Measurements from ENCODE around the gene SLC66A2. TPM values are rescaled to one million over a fixed set of nuclear protein-coding genes. Genes with fewer than 3 reads are reported as not detected.

The SLC66A2 gene
- total RNA-seq, 1 donor from 2014 or later, result 25.4 TPM

DNA sequence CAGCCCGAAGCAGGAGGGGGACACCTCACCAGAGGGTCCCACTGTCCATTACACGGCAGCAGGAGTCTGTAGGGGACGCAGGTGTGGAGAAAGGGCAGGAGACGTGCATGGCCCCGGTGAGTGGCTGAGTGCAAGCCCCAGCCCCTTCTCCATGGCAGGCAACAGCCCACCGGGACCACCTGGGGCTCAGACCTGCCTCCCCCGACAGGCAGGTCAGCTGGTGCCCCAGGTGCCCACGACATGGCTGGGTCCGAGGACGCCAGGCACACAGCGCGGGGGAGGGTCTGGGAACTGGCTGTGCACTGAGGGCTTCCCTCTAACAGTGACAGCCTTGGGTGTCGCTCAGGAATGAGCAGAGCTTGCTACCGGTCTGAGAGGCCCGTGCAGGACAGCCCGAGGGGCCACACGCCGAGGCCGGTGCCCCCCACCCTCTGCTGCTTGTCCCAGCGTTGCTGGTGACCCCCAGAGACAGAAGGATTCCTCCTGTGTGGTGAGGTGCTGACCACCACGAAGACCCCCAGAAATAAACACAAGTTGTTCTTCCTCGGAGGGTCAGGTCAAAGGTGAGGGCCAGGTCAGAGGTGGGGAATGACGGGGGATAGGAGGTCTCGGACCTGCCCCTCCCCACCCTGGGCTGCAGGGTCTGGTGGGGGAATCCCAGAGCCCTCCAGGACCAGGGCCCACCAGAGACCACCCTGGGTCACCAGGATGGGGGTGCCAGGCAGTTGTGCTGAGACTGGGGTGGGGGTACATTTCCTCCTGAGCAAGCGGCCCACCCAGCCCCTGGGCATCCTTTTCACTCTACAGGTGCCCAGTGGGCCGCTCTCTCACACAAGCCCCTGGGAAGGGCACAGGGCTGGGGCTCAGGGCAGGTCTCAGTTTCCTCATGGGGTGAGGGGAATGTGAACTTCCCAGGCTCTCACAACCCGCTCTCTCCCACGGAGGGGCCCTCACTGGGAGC is 50.6 kb downstream of the SLC66A2 start:
- DNase-seq (no peak), ATAC-seq (ENCODE audit: poor library complexity) (no peak)
- intact Hi-C loops (cut with DNase I), result no loop called here

DNA sequence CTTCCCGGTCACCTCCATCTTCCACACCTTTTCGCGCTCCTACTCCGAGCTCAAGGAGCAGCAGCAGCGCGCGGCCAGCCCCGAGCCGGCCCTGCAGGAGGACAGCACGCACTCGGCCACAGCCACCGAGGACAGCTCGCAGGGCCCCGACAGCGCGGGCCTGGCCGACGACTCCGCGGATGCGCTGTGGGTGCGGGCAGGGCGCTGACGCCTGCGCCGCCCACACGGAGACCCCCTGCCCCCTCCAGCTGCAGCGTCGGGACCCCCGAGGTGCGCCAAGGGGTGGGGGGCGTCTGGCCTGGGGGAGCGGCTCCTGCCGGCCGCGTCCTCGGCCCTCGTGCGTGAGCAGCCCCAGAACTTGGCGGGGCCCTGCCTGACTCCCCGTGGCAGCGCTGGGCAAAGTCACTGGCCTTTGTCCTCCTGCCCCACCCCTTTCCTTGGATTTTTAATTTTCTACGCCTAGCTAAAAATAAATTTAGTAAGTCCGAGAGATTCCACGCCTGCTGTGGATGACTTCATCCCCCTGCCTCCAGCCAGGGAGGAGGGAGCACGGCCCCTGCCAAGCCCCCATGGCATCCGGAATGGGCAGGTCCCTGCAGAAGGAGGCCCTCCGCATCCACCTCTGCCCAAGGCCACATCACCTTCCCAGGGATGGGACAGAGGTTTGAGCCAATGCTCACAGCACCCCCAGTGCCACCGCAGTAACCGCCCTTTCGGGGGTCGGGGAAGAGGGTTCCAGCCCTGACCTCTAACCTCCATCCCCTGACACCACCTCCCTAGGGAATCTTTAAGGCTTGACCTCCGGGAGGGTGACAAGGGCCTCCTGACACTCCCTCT is 51.6 kb downstream of the SLC66A2 start:
- peak; percentile 11 for ATAC-seq (ENCODE audit: poor library complexity)
- no peak for DNase-seq
- intact Hi-C loops (cut with DNase I), result no loop called here

DNA sequence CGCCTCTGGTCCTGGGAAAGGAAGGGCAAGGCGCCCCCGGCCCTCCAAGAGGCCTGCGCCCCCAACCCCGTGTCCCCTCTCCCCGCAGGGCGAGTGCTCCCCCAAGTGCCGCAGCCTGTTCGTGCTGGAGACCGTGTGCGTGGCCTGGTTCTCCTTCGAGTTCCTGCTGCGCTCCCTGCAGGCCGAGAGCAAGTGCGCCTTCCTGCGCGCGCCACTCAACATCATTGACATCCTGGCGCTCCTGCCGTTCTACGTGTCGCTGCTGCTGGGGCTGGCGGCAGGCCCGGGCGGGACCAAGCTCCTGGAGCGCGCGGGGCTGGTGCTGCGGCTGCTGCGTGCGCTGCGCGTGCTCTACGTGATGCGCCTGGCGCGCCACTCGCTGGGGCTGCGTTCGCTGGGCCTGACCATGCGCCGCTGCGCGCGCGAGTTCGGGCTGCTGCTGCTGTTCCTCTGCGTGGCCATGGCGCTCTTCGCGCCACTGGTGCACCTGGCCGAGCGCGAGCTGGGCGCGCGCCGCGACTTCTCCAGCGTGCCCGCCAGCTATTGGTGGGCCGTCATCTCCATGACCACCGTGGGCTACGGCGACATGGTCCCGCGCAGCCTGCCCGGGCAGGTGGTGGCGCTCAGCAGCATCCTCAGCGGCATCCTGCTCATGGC is 52.4 kb downstream of the SLC66A2 start:
- DNase-seq, result no peak
- peak; percentile 12 for ATAC-seq (ENCODE audit: poor library complexity)
- intact Hi-C loops (cut with DNase I), result no loop called here

DNA sequence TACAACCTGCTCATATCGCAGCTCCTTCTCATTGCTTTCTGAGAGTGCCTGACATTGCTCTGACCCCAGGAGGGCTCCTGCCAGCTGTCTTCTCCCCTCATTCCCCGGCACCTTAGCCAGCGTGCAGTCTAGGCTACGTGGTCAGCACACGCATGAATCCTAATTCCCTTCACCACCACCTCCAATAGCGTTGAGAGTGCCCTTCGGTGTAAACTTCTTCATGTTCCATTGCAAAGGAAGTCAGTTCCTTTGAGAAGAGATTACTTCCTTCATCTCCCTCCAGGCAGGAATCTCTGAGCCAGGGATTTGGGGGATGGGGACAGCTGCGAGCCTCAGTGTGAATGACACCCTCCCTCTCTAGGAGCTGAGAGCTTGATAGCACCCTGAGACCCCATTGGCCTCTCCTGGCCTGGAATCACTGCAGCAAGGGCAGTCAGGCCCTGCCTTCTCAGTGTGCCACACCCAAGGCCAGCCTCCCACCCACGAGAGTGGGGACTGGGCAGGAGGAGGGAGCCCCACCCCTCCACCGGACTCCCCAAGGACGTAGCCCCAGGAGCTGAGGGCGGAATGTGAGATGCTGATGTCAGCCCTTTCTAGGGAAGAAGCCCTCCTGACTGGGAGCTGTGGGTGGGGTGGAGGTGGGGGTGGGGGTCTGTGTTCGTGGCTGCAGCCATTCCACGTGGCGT is 53.4 kb downstream of the SLC66A2 start:
- DNase-seq (no peak), ATAC-seq (ENCODE audit: poor library complexity) (no peak)
- intact Hi-C loops (cut with DNase I), result no loop called here

DNA sequence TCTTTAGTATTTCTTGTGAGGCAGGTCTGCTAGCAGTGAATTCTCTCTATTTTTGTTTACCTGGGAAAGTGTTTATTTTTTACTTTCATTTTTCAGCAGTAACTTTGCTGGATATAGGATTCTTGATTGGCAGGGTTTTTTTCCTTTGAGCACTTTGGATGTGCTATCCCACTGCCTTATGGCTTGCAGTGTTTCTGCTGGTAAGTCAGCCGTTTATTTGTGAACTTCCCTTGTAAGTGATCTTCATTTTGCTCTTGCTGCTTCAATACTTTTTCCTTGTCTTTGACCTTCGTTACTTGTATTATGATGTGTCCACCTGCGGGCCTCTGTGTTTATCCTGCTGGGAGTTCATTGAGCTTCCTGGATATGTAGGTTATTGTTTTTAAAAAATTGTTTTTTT is 54.7 kb downstream of the SLC66A2 start:
- ATAC-seq (ENCODE audit: poor library complexity) (no peak), DNase-seq (no peak)
- intact Hi-C loops (cut with DNase I), result no loop called here

DNA sequence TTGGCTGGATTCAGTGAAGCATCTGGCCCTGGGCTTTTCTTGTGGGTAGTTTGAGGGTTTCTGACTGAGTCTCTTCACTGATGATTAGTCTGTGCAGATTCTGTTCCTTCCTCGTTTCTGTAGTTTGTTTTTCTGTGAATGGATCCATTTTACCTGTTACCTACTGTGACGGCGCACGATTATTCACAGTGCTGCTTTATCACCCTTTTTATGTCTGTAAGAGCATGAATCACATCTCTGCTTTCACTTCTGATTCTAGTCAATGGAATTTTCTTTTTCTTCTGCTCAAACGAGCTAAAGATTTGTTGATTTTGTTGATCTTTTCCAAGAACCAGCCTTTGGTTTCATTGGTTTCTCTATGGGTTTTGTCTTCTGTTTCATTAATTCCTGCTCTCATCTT is 60.8 kb downstream of the SLC66A2 start:
- DNase-seq (no peak), ATAC-seq (ENCODE audit: poor library complexity) (no peak)
- intact Hi-C loops (cut with DNase I), result no loop called here

DNA sequence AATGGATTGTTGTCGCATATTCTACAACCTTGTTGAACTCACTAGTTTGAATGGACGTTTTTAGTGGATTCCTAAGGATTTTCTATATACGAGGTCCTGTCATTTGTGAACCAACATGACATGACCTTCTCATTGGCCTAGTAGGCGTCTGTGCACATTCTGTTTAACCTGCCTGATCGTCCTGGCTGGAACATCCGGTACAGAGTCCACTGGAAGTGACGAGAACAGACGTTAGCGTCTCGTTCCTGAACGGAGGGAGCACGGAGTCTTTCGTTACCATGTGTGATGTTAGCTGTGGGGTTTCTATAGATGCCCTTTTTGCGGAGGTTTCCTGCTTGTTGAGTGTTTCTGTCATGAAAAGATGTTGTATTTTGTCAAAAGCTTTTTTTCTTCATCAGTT is 61.9 kb downstream of the SLC66A2 start:
- DNase-seq (no peak), ATAC-seq (ENCODE audit: poor library complexity) (no peak)
- intact Hi-C loops (cut with DNase I), result no loop called here

DNA sequence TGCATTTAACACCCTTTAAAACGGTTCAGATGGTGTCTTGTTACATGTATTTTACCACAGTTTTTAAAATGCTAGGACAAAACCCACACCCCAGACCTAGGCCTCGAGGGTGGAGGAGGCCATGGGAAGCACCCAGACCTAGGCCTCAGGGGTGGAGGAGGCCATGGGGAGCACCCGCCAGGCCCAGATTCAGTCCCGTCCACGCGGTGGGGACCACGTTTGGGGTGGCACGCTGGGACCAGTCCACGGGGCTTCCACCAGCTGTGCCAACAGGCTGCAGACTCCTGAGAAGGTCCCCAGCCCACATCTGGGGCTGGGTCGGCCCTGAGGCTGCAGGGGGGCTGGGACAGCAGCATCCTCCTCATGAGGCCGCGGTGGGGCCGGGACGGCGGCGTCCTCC is 63.4 kb downstream of the SLC66A2 start:
- no peak for ATAC-seq (ENCODE audit: poor library complexity)
- intact Hi-C loops (cut with DNase I), result no loop called here

DNA sequence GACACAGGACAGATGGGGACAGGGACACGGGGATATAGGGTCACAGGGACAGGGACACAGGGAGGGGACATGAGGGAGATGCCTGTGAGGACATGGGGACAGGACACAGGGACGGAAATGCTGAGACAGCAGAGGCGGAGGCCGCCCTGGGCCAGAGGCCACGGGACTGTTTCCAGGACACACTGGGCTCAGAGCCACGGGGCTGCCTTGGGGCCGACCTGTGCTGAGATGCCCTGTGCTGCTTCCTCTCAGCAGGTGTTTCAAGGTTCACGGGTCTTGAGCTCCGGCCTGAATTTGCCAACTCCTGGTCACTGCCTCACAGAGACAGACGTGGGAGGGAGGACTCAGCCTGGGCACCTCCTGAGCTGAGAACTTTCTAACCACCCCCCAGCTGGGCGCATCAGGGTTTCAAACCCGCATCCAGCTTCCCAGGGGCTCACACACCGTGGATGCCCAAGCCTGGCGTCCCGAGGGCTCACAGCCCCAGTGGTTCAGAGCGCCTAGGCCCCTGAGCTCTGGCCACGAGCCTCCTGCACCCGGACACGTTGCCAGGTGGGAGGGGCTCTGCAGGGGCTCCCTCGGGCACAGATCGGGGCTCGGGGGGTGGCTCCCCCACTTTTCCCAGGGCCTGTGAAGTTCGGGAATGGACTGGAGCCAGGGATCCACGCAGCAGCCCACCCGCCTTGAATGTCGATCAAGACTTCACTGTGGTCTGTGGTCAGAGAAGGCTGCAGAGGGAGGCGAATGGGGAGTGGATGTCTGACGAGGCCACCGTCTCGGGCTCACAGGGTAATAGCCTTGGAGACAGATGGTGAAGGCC is 64.1 kb downstream of the SLC66A2 start:
- DNase-seq (no peak), ATAC-seq (ENCODE audit: poor library complexity) (no peak)
- intact Hi-C loops (cut with DNase I), result no loop called here

More for the DNA sequence above, 63.4 kb downstream of the SLC66A2 start:
- DNase-seq, result no peak

DNA sequence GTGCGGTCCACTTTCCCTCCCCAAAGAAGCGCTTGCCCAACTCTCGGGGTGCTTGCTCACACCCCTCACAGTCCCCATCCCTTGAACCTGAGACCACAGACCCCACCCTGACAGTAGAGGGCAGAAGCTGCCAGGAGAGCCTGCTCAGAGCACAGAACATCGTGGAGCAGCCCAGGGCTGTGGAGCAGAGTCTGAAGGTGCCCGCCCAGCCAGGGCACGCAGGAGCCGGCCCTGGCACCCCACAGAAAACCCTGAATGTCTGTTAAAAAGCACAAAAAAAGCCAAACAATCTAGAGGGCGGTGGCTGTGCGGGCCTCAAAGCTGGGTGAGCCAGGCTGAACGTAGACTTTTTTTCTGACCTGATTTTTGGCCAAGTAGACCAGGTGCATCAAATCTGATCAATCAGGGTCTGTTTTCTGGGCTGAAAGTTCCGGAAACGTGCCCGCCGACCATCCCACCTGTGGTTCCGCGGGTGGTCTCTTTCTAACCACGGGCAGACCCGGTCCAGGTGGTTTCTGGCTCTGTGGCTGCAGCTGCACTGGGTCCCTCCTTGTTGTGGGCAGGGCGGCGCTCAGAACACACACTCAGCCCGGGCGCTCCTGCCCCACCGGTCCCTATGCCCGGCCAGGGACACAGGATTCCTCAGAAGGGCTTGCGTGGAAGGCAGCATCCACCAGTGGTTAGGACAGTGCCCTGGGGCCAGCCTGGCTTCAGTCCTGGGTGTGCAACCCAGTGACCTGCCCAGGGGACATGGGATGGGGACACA is 66.3 kb downstream of the SLC66A2 start:
- ATAC-seq (ENCODE audit: poor library complexity), result no peak
- DNase-seq, result no peak
- intact Hi-C loops (cut with DNase I), result no loop called here

DNA sequence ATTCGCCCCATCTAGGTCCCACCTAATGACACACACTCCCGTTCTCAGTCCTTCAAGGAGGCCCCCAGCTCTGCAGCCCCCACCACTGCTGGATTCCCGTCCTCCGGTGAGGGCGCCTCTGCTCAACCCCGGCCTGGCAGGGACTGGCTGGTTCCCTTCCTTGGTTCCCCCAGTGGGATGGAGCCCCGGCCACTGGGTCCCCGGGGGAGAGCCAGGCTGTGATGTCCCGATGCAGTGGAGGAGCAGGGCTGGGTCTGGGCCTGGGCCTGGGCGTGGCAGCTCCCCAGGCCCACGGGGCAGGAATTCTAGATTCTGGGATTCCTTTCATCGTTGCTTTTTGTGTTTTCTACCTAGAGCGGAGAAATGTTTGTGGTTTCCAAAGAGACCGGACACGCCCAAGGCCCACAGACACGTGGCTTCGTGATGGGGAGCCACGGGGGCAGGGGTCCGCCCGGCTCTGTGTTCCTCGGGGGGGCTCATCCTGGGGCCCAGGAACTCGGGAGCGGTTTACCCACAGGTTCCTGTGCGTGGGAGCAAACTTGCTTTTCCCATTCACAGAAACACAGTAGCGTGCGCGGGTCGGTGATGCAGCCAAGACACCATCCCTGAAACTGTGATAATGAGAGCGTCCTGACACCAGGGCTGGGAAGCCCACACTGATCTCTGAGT is 67.0 kb downstream of the SLC66A2 start:
- ATAC-seq (ENCODE audit: poor library complexity) (no peak), DNase-seq (no peak)
- intact Hi-C loops (cut with DNase I), result no loop called here

DNA sequence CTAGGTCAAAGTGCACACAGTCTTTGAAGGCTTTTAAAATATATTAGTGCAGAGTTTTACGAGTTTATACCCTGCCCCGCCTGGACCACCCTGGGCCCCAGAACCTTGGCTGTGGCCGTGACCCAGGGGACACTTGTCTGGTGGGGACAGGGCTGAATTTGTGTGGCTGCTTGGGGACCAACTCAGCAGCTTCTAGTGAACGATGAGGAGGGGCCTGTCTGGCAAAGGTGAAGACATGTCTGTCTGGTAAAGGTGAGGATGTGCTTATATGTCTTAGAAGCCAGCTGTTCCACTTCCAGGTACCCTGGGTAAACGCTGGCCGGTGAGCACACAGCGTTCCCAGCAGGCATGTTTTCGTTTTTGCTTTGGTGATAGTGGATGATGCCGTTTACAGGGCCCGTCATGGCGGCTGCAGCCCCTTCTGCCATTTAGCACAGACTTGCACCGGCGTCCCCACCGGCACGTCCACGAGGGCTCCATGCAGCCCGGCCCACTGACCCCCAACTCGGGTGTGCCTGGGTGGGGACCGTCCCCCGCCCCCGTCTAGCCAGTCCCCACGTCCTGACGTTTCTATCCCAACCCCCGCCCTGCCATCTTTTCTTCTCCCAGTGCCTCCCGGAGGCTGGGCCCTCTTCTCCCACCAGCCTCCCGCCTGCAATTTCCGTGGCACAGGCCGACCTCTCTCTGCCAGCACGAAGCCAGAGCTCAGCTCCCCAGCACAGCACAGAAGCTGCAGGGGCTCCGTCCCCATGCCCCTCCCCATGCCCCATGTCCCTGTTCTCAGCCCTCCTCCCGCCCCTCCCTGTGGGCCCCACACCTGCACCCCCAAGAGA is 67.8 kb downstream of the SLC66A2 start:
- ATAC-seq (ENCODE audit: poor library complexity), result no peak
- intact Hi-C loops (cut with DNase I), result no loop called here
- DNase-seq, result no peak

DNA sequence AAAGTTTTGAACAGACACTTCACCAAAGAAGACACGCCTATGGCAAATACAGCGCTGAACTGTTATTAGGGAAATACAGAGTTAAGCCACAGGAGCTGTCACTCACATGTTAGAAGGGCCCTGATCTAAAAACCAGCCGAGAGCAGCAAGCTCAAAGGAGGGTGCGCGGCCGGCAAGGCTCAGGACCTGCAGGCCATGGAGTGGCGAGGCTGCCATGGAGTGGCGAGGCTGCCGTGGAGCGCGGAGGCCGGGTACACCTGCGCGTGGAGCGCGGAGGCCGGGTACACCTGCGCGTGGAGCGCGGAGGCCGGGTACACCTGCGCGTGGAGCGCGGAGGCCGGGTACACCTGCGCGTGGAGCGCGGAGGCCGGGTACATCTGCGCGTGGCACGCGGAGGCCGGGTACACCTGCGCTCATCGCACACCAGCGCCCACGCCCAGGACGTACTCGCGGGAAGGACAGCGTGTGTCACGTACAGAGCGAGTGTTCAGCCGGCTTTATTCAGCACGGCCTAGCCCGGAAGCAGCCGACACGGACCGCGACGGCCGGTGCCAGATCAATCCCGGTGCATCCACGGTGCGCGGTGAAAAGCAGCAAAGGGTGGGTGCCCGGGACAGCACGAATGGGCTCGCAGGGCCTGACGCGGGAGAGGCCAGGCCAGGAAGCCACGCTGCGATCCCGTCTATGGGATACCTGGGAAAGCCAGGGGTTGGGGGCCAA is 68.8 kb downstream of the SLC66A2 start:
- no peak for DNase-seq
- intact Hi-C loops (cut with DNase I), result no loop called here
- no peak for ATAC-seq (ENCODE audit: poor library complexity)

DNA sequence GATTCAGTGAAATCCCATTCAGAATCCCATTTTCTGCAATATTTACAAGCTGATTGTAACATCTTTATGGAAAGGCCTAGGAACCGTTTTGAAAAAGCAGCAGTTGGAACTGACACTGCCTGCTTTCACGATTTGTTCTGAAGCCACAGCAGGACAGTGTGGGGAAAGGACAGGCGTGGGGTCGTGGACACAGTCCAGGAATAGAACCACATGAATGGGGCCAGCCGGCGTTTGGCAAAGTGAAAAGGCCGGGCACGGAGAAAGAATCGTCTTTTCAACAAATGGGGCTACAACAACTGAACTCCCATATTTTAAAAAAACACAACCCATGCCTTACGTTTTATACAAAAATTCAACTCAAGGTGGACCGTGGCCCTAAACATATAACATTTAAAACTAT is 69.8 kb downstream of the SLC66A2 start:
- intact Hi-C loops (cut with DNase I), result no loop called here
- ATAC-seq (ENCODE audit: poor library complexity), result no peak
- DNase-seq, result no peak

DNA sequence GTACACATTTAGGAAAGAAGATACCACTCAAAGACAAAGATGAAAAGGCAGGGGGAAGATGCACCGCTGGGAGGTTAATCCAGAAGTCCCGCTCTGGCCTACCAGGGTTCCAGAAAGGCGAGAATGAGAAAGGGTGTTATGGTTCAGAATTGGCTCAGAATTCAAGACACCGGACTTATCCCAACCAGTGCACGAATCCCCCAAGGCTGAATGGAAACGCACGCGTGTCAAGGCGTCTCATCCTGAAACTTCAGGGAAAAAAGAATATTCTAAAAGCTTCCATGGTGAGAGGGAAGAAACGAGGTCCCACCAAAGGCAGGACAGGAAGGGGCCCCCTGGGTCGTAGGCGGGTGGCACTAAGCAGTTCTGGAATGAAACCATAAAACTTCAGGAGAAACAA is 71.9 kb downstream of the SLC66A2 start:
- peak; percentile 14 for DNase-seq
- intact Hi-C loops (cut with DNase I), result no loop called here
- no peak for ATAC-seq (ENCODE audit: poor library complexity)

All from Right ventricle myocardium superior (tissue), 1 donor.